Stimulated activated CD4-positive, alpha-beta T cell treated with anti-CD3 and anti-CD28 coated beads, Interleukin-15, amount 100 ng/mL, for 48 hours (primary cell): ENCODE results near the gene ANKRD55.
"Not testable (repeated sequence)": the region's sequence is repeated elsewhere in the genome, so short reads cannot be mapped to it uniquely, and the experiment has no call there.

Source experiments
- DNase-seq, 2 donors: peaks; one replicate each; pipeline ENCODE4 v3.0.0-alpha.2; 2020; ENCODE audit warnings: low read depth in 2 of 2

The ANKRD55 gene

GRCh38 chr5:56253126-56253525, 20.0 kb upstream of the ANKRD55 start:
- DNase-seq = no peak

DNA sequence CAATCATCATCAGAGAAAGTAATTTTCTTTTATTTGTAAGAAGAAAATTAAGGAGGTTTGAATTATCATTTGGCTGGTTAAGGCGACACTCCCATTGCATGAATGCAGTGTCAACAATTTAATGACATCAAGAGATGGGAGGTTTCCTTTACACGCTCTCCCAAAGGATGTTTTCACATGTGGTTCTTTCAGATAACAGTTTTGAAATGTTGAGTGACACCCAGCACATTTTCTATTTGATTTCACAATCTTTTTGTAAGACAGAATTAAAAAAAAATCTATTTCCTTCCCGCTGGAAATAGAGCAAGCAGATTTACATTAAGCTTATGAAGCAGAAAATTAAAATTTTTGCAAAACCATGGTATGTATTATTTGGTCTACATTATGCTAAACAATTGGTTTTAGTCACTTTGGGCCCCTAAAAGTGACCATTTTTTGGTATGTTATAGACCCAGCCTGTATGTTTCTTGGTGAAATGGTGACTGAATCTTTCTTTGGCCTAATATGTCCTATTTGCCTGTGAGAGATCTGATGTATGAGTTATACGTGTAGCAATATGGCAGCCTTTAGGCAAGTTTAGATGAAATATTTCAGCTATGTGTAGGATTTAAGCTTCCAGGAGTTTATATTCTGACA, 18.9 kb upstream of the ANKRD55 start:
- no peak for DNase-seq

DNA sequence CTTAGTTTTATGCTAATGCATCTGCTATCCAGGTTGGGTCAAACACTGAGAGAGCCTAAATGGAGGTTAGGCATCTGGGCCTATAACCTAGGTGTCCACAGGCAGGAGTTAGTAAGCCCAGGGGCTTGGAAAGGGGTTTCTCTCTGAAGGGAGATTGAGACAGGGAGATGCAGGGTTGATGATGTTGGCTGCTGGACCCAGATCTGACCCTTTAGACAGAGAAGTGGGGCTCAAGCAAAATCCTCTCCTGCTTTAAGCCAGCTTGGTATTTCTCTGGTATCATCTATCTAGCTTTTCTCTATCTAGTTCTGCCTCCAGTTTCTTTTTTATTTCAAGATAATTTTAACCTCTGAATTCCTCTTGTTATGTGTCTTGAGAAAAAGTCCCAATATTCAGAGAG, 18.3 kb upstream of the ANKRD55 start:
- no peak for DNase-seq

DNA sequence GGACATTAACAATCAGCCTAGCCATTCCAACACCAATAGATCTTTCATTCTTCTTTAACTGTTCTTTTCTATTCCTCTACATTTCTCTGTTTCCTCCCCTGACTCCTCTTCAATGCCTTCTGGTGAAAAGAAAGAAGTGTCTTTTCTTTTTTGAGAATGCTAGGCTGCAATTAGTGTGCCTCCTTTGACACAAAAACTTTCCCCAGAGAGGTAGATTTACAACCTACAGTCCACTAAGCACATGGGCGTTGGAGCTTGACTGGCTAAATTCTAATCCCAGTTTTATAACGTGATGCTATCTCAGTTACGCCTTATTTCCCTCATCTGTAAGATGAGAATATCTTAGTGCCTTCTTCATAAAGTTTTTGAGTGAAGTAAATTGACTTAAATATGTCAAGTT, 16.9 kb upstream of the ANKRD55 start:
- no peak for DNase-seq

GRCh38 chr5:56249085-56249484, 16.0 kb upstream of the ANKRD55 start:
- not testable (repeated sequence) for DNase-seq

GRCh38 chr5:56247592-56247991, 14.5 kb upstream of the ANKRD55 start:
- no peak for DNase-seq

GRCh38 chr5:56246769-56247168, 13.6 kb upstream of the ANKRD55 start:
- no peak for DNase-seq

- no peak for DNase-seq
Observed at GRCh38 chr5:56245481-56245880, 12.4 kb upstream of the ANKRD55 start.

DNA sequence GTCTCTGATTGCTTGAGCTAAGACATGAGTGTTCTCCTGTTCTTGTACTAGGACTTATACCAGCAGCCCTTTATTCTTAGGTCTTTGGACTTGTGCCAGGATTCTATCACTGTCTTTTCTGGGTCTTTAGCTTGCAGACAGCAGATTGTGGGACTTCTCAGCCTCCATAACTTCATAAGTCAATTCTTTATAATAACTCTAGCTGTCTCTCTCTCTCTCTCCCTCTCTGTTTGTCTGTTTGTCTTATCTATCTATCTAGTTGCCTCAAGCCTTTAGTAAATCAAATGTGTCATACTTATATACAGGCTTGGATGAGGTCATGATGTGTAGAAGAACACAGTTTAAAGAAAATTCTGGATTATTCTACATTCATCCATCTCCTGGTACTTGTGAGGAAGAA, 11.5 kb upstream of the ANKRD55 start:
- DNase-seq = no peak

DNA sequence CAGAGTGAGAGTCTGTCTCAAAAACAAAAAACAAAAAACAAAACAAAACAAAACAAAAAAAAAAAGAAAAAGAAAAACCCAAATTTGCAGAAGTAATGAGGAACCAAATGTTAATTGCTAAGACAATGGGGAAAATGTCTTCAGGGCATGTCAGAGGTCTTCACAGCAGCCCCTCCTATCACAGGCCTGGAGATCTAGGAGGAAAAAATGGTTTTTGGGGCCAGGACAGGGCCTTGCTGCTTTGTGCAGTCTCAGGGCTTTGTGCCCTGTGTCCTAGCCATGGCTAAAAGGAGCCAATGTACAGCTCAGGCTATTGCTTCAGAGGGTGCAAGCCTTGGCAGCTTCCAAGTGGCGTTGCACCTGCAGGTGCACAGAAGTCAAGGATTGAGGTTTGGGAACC, 9.1 kb upstream of the ANKRD55 start:
- DNase-seq = not testable (repeated sequence)

GRCh38 chr5:56232538-56232937, 592 bp downstream of the ANKRD55 start:
- no peak for DNase-seq

GRCh38 chr5:56230576-56230975, 2.6 kb downstream of the ANKRD55 start:
- no peak for DNase-seq

GRCh38 chr5:56229111-56229510, 4.0 kb downstream of the ANKRD55 start:
- DNase-seq = no peak

DNA sequence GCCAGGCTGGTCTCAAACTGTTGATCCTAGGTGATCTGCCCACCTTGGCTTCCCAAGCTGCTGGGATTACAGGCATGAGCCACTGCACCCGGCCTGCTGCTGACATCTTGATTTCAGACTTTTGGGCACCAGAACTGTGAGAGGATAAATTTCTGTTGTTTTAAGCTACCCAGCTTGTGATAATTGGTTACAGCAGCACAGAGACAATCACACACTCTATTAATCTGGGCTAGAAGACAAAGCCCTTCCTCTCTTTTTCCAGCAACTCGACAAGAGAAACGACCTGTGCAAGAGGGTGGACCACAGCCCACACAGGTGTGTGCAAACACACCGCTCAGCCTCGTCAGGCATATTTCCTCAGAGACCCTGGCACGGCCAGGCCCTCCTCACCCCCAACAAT, 4.5 kb downstream of the ANKRD55 start:
- no peak for DNase-seq

DNA sequence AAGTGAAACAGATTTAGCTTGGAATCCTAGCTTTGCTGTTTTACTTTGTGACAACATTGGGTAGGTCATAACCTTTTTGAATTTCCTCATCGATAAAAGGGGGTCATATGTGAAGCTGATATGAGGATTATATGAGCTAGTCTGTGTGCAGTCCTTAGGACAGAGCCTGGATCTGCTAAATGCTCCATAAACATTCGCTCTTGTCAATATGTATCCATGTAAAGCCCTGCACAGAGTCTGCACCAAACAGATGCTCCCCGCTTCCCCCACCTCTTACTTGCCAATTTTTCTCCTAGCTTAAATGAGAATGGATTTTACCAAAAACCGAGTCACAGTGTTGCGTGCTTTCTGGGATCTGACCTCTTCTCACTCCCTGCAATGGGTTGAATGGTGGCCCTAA, 5.4 kb downstream of the ANKRD55 start:
- DNase-seq = no peak

DNA sequence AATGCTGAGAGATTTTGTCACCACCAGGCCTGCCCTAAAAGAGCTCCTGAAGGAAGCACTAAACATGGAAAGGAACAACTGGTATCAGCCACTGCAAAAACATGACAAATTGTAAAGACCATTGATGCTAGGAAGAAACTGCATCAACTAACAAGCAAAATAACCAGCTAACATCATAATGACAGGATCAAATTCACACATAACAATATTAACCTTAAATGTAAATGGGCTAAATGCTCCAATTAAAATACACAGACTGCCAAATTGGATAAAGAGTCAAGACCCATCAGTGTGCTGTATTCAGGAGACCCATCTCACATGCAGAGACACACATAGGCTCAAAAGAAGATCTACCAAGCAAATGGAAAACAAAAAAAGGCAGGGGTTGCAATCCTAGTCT, 9.8 kb downstream of the ANKRD55 start:
- DNase-seq = not testable (repeated sequence)

GRCh38 chr5:56221601-56222000, 11.5 kb downstream of the ANKRD55 start:
- DNase-seq = not testable (repeated sequence)

GRCh38 chr5:56215019-56215830, 17.9 kb downstream of the ANKRD55 start:
- no peak for DNase-seq

- DNase-seq = not testable (repeated sequence)
Observed at GRCh38 chr5:56213886-56214535, 19.1 kb downstream of the ANKRD55 start.

DNA sequence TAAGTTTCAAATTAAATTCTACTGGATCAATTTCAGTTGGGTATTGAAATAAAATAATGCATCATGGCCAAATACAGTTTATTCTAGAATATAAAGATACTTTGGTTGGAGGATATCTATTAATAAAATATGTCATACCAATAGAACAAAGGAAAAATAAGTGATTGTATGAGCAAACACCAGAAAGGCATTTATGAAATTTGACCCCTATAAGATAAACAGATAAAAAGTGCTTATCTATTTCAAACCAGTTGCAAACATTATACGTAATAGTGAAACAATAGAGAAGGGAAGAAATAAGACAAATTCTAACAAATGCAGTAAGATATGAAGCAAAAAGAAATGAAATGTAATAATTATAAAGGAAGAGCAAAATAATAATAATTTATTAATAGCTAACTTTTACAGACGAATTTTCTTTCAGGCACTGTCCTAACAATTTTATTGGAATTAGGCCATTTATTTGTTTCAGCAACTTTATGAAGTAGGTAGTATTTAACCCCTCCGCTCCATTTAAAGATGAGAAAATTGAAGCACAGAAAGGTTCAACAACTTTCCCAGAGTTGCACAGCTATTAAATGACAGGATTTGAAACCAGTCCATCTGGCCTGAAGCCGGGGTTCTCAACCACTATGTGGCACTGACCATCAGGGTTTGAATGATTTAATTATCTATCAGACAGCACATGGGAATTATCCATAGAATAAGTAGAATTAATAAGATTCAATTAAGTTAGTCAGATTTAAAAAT, 20.8 kb downstream of the ANKRD55 start:
- DNase-seq = no peak

DNA sequence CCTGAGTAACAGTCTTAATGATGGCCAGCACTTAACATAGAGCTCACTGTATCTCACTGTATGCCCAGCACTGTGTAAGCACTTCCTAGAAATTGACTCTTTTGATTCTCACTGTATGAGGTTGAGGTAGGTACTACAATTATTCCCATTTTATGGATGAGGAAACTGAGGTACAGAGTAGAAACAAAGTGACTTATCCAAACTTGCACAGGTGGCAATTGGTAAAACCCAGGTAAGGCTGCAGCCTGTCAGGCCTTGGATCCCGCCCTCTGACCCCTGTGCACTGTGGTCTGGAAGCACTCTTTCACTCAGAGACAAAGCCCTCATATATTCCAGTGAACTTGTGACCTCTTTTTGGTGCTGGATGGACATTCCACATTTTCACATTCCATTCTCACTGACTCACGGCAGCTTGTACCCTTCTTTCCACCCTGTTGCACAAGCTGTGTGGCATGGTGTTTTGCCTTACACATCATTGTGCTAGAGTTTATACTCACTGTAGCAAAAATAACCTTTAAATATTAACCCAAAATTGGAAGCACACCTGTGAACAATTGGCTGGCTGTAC, 21.7 kb downstream of the ANKRD55 start:
- no peak for DNase-seq

- no peak for DNase-seq
Observed at GRCh38 chr5:56208681-56209080, 24.4 kb downstream of the ANKRD55 start.
